Ovary (tissue), 3 donors: Measurements from ENCODE around the gene INMT.

Experiments used
- POLR2A ChIP-seq: fragments of 450-650 bp; IDR thresholded peaks from one replicate; pipeline ENCODE4 v1.6.1; 2017; ENCODE audit warnings: antibody characterized with exemption, mild to moderate bottlenecking, moderate library complexity
- TF ChIP-seq, protein P1 (sequence below), 3 donors: fragments of 450-650 bp in 2 of 3; fragments of 200-600 bp in 1 of 3; IDR thresholded peaks; one replicate each; pipeline versions ENCODE4 v1.5.1 to v1.8.0; 2016 to 2022; ENCODE audit warnings: antibody characterized with exemption in 3 of 3, mild to moderate bottlenecking in 1 of 3
- donor health status: DM: no; HTN: no; CAD: no.

DNA sequence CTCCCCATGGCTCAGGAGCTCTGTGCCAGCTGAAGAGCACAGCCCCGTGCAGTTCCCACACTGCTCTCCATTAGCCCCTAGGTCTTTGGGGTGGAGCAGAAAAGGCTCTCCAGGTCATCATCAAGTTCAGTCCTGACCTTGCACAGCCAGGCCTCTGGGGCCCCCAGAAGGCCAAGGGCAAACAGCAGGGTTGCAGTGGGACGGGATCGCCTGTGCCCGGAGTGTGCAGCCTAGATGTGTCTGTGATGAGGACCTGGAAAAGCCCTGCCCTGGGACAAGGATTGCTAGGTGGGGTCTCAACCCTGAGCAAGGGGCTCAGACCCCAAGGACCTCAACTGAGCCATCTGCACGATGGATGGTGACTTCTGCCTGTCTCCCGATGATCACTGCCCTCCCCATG lies 549 bp downstream of the INMT start:
- TF ChIP-seq, protein P1, sequence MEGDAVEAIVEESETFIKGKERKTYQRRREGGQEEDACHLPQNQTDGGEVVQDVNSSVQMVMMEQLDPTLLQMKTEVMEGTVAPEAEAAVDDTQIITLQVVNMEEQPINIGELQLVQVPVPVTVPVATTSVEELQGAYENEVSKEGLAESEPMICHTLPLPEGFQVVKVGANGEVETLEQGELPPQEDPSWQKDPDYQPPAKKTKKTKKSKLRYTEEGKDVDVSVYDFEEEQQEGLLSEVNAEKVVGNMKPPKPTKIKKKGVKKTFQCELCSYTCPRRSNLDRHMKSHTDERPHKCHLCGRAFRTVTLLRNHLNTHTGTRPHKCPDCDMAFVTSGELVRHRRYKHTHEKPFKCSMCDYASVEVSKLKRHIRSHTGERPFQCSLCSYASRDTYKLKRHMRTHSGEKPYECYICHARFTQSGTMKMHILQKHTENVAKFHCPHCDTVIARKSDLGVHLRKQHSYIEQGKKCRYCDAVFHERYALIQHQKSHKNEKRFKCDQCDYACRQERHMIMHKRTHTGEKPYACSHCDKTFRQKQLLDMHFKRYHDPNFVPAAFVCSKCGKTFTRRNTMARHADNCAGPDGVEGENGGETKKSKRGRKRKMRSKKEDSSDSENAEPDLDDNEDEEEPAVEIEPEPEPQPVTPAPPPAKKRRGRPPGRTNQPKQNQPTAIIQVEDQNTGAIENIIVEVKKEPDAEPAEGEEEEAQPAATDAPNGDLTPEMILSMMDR (IDR thresholded peaks at IDR 0.05), result no peak
- TF ChIP-seq POLR2A, result no peak
